HG02798 (cell line): ENCODE results near the gene CNNM2.
"Not testable (repeated sequence)": the region's sequence is repeated elsewhere in the genome, so short reads cannot be mapped to it uniquely, and the experiment has no call there.

Source experiments
- ATAC-seq: cut with Tn5 transposase; IDR thresholded peaks from one replicate; pipeline ENCODE4 v1.9.1; 2021; ENCODE audit warnings: mild to moderate bottlenecking; ENCODE audit not compliant: unreplicated experiment, poor library complexity

Gene CNNM2

DNA sequence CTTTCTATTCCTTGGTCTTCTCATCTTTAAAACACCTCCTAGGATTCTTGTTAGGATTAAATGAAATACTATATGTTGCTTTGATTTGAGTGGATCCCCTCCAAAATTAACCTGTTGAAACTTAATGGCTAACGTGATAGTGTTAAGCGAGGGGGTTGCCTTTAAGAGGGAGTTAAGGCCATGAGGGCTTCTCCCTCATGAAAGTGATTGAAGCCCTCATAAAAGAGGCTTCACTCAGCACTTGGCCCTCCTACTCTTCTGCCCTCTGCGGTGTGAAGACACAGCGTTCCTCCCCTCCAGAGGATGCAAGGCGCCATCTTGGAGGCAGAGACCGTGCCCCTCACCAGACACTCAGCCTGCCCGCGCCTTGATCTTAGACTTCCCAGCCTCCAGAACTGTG, 46.6 kb downstream of the CNNM2 start:
- ATAC-seq, result no peak

DNA sequence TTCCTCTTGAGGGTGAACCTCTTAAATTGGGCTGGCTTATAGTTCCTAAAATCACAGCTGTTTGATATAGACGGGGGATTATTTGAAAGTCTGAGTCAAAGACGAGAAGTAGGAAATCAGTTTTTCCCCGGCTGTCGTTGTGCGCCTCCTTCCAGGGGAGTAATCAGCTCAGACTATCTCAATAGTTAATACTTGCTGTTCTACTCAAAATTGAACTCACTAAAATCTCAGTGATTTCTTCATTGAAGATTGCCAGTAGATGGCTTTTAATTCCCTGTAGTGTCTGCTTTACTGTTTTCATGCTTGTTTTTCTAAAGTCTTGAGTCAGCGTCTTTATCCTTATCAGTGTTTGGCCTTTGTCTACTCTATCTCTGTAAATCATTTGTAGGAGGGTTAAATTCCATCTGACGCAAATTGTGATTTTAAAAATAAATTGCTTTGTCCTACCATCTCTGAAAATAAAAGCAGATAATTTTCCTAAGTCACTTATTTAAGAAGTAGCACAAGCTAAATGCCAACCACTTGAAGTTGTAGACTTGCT, 47.3 kb downstream of the CNNM2 start:
- no peak for ATAC-seq

DNA sequence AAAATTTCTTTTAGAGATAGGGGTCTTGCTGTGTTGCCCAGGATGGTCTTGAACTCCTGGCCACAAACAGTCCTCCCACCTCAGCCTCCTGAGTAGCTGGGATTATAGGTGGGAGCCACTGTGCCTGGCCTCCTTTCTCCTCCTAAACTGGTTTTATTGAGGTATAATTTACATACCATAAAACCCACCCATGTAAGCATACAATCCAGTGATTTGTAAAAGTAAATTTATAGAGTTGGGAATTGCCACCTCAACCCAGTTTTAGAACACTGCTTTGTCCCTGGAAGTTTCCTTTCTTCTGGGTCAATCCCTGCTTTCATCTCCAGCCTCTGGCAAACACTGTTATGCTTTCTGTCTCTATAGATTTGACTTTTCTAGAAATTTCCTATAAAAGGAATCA, 49.0 kb downstream of the CNNM2 start:
- no peak for ATAC-seq

DNA sequence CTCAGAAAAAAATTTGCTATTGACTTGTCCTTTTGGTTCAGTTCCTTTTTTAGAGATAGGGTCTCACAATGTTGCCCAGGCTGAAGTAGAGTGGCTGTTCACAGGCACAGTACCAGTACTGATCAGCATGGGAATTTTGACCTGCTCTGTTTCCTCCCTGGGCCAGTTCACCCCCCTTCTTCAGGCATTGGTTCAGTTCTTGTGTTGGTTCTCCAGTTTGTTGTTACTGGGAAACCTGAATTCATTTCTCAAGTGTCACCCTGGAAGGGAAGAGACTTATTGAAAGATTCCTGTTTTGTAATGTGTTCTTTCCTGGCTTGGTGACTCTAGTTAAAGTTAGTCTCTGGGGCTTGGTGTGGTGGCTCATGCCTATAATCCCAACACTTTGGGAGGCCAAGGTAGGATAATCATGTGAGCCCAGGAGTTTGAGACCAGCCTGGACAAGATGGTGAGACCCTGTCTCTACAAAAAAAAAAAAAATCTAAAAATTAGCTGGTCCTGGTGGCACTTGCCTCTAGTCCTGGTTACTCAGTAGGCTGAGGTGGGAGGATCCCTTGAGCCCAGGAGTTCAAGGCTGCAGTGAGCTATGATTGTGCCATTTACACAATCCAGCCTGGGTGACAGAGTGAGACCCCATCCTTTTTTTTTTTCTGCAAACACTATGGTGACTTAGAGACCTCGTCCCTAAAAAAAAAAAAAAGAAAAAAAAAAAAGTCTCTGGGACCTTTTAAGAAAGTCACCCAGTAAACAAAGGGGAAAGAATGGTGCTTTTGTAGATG, 52.7 kb downstream of the CNNM2 start:
- no peak for ATAC-seq

DNA sequence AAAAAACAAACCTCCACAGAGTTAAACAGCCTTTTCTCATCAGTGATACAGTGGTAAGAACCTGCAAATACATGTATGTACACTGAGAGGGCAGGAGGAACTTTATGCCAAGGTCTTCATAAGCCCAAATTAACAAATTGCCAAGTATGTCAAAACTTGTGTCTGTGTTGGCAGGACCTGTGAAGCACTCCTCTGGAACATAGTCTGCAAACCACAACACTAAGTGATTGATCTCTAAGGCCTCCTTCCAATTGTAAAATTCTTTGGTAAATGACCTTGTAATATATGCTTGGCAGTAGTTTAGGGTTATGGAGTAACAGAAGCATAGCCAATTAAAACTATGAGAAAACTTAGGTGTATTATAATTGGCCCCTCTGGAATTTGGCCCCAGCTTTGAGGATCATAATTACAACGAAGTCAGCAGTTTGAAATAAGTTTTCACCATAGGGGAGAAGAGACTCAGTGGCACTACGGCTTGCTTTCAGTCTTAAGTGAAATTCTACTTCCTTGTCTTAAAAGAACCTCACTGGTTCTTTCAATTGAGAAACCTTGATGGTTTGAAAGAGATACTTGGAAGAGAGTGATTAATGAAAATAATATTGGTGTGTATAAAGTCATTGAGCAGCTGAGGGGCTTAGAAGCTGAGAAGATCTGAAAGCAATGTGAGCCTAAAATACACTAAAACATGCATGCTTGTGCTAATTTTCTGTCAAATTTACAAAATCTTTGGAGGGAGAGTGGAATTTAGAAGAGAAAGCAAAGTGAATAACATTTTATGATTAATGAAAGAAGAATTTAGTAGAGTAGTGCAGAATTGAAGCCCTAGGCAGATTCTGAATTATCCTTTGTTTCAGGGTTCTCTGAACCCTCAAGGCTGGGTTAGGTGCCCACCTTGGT, 57.6 kb downstream of the CNNM2 start:
- no peak for ATAC-seq

DNA sequence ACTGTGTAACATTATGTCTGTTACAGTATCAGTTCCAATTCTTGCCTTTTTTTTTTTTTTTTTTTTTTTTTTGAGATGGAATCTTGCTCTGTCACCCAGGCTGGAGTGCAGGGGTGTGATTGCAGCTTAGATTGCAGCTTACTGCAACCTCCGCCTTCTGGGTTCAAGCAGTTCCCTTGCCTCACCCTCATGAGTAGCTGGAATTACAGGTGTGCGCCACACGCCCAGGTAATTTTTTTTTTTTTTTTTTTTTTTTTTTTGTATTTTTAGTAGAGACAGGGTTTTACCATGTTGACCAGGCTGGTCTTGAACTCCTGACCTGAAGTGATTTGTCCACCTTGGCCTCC, 58.3 kb downstream of the CNNM2 start:
- not testable (repeated sequence) for ATAC-seq

DNA sequence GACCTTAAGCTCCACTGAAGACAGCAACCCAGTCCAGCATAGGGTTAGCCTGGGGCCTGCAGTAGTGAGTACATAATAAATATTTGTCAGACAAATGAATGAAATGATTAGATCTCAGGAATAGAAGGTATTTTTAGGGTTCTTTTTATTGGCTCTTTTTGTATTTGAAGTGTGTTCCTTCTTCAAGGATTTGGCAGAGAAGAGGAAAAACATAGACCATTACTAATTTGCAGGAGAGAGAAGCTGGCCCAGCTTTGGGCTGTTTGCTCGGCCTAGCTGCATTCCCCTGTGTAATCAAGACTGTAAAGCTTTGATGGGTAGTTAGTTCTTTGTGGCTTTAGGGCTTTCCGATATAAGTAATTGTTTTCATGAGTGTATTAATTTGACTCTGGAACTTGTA, 64.2 kb downstream of the CNNM2 start:
- ATAC-seq, result no peak

DNA sequence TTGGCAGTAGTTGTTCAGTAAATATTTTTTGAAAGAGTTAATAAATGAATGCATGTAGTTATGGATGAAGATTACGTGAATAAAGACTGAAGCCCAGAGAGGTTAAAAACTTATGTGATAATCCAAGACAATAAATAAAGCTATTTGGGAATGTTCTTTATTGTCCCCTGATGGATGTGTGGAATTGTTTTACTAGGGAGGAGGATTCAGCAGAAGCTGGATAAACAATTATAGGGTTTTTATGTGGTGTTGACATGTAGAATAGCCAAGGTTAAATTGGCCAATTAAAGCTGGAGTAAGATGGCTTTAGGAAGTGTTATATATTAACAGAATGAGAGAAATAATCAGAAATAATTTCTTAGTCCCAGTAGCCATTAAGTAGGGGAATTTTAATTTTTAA, 66.0 kb downstream of the CNNM2 start:
- no peak for ATAC-seq

DNA sequence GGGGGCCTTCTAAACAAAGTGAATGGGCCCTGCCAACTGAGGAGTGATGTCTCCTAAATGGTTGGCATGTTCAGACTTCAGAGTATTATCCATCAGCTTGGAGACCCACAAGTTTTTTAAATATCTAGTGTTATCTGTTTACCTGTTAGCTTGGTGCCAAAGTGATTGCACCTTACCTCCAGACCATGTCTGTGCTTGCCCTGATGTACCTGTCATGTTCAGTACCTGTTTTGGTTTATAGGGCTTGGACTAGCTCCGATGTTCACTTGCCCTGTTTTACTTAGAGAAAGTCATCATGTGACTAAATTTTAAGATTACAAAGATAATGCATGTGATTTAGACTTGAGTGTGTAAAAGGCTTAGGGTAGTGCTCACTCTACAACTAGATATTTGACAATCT, 67.7 kb downstream of the CNNM2 start:
- ATAC-seq, result no peak

DNA sequence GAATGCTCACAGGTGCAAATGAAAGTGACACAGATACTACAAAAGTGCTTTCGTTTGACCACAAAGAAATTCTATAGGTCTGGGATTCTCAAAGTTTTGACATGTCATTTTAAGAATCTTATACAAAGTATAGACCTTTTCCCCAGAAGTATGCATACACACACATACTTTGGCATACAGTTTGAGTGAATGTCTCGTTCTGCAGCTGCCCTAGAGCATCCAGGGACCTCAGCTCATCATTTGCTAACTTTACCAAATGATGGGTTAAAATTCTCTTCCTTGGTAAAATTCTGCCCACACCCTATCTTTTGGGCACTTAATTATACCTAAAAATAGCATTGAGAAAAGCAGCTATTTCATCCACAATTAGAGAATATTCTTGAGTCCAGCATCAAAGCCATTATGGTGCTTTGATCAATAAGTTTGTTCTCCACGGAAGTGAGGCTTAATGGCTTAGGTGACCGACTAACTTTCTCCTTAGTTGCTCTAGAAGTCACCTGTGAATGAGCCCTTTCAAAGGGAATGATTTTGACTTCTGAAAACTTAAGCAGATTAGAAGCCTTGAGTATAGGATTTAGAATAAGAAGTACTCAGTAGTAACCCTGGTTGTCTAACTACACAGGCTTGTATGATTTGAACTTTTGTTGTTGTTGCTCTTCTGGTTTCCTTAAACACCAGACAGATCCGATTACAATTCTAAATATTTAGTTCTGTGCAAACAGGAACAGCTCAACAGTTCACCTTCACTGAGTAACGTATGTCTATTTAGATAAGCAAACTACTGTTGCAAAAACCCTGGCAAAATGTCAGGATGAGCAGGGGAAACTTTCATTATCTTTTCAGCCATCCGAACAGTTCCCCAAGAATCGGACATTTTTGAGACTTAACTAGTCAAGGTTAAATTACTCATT, 70.6 kb downstream of the CNNM2 start:
- no peak for ATAC-seq

DNA sequence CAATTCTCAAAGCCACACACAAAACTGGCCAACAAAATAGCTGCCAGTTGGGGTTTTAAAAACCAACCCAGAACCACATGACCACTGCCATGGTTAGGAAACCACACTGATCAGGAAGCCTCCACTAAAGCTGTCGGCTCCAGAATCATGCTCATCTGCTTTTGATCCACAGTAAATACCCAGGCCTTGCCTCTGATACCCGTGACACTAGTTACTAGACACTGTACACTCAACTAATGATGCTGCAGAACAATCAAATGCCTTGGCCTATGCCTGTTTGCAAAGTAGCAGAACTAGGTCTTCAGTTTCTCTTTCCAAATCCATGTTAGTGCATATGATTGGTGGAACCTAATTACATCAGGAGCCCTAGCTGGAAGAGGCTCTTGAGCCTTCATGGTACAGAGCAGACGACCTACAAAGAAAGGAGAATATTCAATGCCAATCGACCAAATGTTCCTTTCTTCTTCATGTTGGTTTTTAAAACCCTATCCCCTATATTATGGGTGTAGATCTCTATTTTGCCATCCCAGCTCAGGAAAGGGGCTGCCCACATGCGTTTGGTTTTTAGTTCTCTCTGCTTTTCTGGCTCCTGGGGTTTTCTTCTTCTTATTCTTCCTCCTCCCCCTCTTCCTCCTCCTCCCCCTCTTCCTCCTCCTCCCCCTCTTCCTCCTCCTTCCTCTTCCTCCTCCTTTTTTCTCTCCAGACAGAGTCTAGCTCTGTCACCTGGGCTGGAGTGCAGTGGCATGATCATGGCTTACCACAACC, 76.6 kb downstream of the CNNM2 start:
- ATAC-seq, result no peak

DNA sequence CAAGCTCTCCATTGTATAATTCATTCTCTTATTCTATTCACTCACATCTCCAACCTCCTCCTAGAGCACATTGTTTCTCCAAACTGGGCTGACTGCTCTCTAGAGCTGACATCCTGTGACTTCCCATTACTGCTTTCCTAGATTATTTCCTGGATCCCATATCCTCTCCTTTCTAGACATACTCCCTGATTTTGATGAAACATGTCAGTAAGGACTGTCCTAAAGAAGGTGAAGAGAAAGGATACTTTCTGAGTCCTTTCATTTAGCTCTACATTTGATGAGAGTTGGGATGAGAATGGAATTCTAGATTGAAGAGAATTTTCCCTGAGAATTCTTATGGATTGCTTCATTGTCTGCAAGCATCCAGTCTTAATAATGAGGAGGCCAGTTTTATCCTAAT, 78.8 kb downstream of the CNNM2 start:
- no peak for ATAC-seq

DNA sequence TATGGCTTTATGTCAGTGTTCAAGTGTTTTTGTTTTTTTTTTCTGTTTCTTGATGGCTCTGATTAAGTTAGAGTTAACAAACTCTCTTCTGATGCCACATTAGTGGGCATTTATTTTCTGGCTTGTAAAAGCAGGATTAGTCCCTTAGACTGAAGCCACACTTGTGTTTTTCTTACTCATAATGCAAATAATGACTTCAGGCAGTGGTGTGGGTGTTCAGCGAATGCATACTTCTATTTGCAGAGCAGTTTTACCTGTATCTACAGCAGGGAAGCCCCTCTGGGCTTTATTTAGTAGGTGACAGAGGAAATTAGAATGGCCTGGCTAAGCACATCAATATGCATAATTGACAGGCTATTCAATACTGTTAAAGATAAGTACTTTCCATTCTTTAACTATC, 79.9 kb downstream of the CNNM2 start:
- ATAC-seq, result peak; percentile 66

DNA sequence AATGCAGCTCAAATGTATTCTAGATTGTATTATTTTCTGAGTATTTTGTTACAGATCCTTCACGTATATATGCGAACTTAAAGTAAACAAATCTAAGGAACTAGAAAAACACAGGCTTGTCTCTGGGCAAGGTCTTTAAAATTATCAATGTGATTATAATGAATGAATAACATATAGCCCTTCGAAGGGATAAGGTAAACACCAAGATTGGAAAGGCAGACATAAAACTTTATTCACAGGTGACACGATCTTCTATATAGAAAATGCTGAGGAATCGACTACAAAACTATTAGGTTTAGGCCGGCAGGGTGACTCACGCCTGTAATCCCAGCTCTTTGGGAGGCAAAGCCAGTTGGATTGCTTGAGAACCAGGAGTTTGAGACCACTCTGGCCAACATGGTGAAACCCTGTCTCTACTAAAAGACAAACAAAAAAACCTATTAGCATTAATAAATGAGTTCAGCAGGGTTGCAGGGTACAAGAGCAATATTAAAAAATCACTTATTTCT, 80.4 kb downstream of the CNNM2 start:
- no peak for ATAC-seq

DNA sequence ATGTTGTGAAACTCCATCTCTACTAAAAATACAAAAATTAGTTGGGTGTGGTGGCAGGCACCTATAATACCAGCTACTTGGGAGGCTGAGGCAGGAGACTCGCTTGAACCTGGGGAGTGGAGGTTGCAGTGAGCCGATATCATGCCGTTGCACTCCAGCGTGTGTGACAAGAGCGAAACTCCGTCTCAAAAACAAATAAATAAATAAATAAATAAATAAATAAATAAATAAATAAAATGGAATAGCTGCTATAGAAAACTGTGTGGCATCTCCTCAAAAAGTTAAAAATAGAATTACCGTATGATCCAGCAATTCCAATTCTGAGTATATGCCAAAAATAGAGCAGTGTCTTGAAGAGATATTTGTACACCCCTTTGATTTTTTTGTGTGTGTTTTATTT, 82.0 kb downstream of the CNNM2 start:
- not testable (repeated sequence) for ATAC-seq

DNA sequence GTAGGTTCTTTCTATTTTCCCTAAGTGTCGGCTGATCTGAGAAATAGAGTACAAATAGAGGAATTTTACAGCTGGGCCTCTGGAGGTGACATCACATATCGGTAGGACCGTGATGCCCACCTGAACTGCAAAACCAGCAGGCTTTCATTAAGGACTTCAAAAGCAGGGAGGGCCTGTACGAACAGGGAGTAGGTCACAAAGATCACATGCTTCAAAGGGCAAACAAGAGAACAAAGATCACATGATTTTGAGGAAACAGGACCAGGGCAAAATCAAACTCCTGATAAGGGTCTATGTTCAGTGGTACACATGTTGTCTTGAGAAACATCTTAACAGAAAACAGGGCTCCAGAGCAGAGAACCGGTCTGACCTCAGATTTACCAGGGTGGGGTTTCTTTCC, 88.9 kb downstream of the CNNM2 start:
- no peak for ATAC-seq

DNA sequence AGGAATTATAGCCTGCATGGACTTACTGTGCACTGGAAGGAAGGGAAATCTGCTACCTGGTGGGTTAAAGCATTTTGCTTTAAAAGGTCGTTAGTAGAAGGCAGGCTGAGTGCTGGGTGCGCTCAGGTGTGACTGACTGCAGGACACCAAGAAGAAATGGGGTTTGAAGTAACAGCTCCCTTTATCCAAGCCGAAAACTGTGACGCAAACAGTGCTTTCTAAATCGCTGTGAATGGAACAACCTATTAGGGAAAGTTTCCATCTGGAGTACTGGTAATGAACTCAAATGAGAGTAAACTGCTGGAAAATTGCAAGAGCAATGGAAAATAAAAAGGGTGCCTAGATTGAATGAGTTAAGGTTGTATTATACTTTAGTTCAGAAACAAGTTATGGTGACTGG, 95.3 kb downstream of the CNNM2 start:
- no peak for ATAC-seq

DNA sequence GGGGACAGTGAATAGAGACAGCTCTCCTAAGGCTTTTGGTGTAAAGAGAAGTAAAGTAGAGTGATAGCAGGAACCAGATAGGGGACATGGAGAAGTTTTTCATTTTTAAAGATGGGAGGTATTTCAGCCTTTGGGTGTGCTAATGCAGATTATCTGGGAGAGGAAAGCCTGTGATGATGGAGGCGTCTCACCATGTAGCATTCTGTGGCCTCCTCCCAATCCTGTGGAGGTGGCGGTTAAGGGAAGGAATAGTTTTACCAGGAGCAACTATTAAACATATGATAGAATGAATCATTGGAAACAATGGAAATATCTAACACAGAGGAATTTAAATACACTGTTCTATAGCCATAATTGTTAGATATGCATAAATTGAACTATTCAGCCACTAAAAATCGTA, 101.3 kb downstream of the CNNM2 start:
- ATAC-seq, result no peak

DNA sequence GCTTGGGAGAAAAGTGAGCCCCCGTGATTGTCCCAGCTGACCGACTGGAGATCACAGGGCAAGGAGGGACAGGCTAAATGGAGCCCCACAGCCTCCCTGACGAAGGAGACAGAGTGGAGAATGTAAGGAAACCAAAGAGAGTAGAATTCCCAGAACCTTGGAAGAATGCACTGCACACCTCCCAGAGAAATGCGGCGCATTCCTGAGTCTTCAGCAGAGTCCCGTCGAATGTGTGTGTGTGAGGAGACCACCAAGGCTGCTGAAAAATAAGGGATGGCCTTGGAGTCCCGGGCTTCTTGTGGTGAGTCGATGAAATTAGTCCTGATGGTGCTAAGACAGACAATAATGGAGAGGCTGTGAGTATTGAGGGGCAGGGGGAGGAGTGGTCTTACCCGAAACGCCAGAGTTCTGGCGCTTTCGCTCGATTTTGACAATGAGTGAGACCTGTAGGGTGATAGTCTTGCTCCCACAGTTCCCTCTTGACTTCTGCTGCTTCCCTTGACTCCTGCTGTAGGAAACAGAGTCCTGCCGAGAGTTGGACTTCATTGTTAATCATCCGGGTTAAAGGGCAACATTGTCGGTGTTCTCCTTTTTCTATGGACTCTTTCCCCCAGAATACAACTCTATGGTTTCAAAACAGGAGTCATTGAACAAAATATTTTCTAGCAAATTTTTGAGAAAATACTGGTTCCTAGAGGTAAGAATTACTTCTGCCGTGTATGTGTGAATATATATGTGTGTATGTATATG, 103.2 kb downstream of the CNNM2 start:
- ATAC-seq, result no peak
